ENCODE data around the gene ACTMAP. TPM values are rescaled to one million over a fixed set of nuclear protein-coding genes. Genes with fewer than 3 reads are reported as not detected.

ACTMAP gene
- total and polyA plus RNA-seq, 2 of the 8 experiments (the other 6 are each of a cell fraction or from before 2014, with no cell fraction given): 24.1 to 26.5 TPM

DNA sequence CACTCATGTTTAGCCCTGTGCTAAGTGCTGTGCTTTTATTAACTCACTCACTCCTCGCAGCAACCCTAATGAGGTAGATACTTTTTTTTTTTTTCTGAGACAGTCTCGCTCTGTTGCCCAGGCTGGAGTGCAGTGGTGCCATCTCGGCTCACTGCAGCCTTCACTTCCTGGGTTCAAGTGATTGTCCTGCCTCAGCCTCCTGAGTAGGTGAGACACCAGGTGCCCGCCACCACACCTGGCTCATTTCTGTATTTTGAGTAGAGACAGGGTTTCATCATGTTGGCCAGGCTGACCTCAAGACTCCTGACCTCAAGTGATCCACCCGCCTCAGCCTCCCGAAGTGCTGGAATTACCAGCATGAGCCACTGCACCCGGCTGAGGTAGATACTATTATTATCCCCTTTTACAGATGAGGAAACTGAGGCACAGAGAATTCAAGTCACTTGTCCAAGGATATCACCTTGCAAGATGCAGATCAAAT lies 30.8 kb downstream of the ACTMAP start:
- Histone ChIP-seq H3K23me2 (ENCODE audit: low read depth, low read length) (peaks cover 23% of the 10 kb centered on the region), H2AK5ac (ENCODE audit: low read depth, low read length) (no peak overlapping the region), H2BK12ac (ENCODE audit: low read depth, low read length) (no peak overlapping the region), H4K20me1 (replicated peaks in 1 of 2; ENCODE audit: control insufficient read depth in 1 of 2, insufficient read depth in 2 of 2, low read length in 2 of 2) (no peaks in the 10 kb centered on the region), H2BK120ac (replicated peaks; ENCODE audit: low read depth, low read length) (no peak overlapping the region), H3K79me2 (ENCODE audit: control insufficient read depth in 1 of 2, insufficient read depth in 2 of 2, low read length in 2 of 2) (peaks cover 0 to 36% of the 10 kb centered on the region in 2 experiments; a peak in 2 of 4 replicates), H4K91ac (replicated peaks; ENCODE audit: insufficient read length, low read length) (no peak overlapping the region), H3K27ac (ENCODE audit: low read depth, low read length) (no peak overlapping the region), H3K4me3 (ENCODE audit: extremely low read depth in 1 of 4, insufficient read depth in 2 of 4, low read depth in 3 of 4, low read length in 4 of 4) (peak overlapping the region in 3 of 4 experiments; percentile 8 to 94 (median 88); a peak in 5 of 8 replicates), H3K56ac (replicated peaks; ENCODE audit: insufficient read length, low read depth, low read length) (no peak overlapping the region), H4K8ac (ENCODE audit: extremely low read depth, insufficient read depth, low read length) (no peak overlapping the region; the same call in 1 of the 2 replicates), H3K27me3 (replicated peaks in 1 of 4; ENCODE audit: control insufficient read depth in 3 of 4, extremely low read depth in 1 of 4, insufficient read depth in 3 of 4, low read length in 3 of 4) (no peaks in the 10 kb centered on the region), H3K4me1 (replicated peaks in 1 of 4; ENCODE audit: control insufficient read depth in 3 of 4, insufficient read depth in 4 of 4, low read length in 3 of 4) (peaks cover 0 to 22% (median 6%) of the 10 kb centered on the region in 4 experiments; a peak in 6 of 7 replicates), H3K4me2 (ENCODE audit: insufficient read depth in 1 of 2, low read depth in 2 of 2, low read length in 2 of 2) (peak overlapping the region; percentile 96 to 100), H4K5ac (ENCODE audit: insufficient read length, low read depth, low read length) (no peak overlapping the region), H2BK20ac (ENCODE audit: low read length) (no peak overlapping the region), H2BK5ac (ENCODE audit: low read depth, low read length) (no peak overlapping the region), H3K14ac (ENCODE audit: insufficient read length) (no peak overlapping the region), H2AFZ (ENCODE audit: low read length) (no peak overlapping the region), H3K79me1 (ENCODE audit: low read depth, low read length) (peaks cover 10% of the 10 kb centered on the region), H2BK15ac (ENCODE audit: low read length) (no peak overlapping the region), H3K23ac (ENCODE audit: insufficient read length) (no peak overlapping the region), H3K4ac (replicated peaks; ENCODE audit: insufficient read length, low read depth, low read length) (no peak overlapping the region), H3K9me3 (ENCODE audit: insufficient read depth in 2 of 2, low read depth in 1 of 2, low read length in 1 of 2) (no peaks in the 10 kb centered on the region), H3K9ac (replicated peaks in 1 of 4; ENCODE audit: extremely low read depth in 1 of 4, low read depth in 3 of 4, low read length in 3 of 4) (no peak overlapping the region), H3K18ac (ENCODE audit: extremely low read depth, low read length) (no peak overlapping the region; the same call in 1 of the 2 replicates), H3K36me3 (ENCODE audit: control insufficient read depth in 2 of 4, insufficient read depth in 4 of 4, low read length in 3 of 4) (peaks cover 0 to 4% (median 0%) of the 10 kb centered on the region in 4 experiments; a peak in 2 of 8 replicates)
- 86% methylated on average over 7 of the region's 7 CpGs; no CpG with 5 or more reads in 1 of the 2 experiments for WGBS, 2 experiments (ENCODE audit: extremely low coverage in 1 of 2, insufficient coverage in 1 of 2, insufficient read length in 1 of 2, insufficient replicate concordance in 2 of 2, low coverage in 1 of 2, low lambda C conversion rate in 2 of 2, missing lambda C conversion rate in 1 of 2)
- FAIRE-seq (no peak), DNase-seq (ENCODE audit: low read depth in 1 of 2, low spot score in 2 of 2) (no peak)
- ChIA-PET POLR2A (ENCODE audit: partially characterized antibody) (interaction anchor here (0.8 to 2.4 kb wide), 5 partner anchors 22 to 79 kb away, joined by 3 to 11 read pairs (median 3); partner anchors contain the start of genes ACTMAP, EGLN2 and SNRPA), CTCF (ENCODE audit: partially characterized antibody) (interaction anchor here (0.9 kb wide), 1 partner anchor 100 kb away, joined by 4 read pairs; no protein-coding TSS in a partner anchor)
- TF ChIP-seq EGR1 (IDR thresholded peaks at IDR 0.05; ENCODE audit: borderline replicate concordance, low read depth, low read length) (no peak), SIN3A (conservative IDR thresholded peaks at IDR 0.05 in 1 of 2, IDR thresholded peaks at IDR 0.05 in 1 of 2; ENCODE audit: low read depth in 1 of 2, low read length in 2 of 2) (no peak), ZNF274 (IDR thresholded peaks at IDR 0.05; ENCODE audit: borderline replicate concordance, extremely low read depth, low read length) (no peak), POU5F1 (IDR thresholded peaks at IDR 0.05; ENCODE audit: low read depth, low read length) (no peak), SIX5 (IDR thresholded peaks at IDR 0.05; ENCODE audit: low read depth, low read length) (no peak), SP1 (IDR thresholded peaks at IDR 0.05; ENCODE audit: low read depth, low read length) (no peak), CEBPB (IDR thresholded peaks at IDR 0.05; ENCODE audit: low read depth, low read length) (no peak), KDM1A (IDR thresholded peaks at IDR 0.05; ENCODE audit: borderline replicate concordance, low read length) (no peak), KDM5A (IDR thresholded peaks at IDR 0.05; ENCODE audit: low read length) (no peak)

Measured in H1 (cell line).